Cardiac muscle cell (in vitro differentiated cells and primary cell): ENCODE results near the gene YBX3. TPM values are rescaled to one million over a fixed set of nuclear protein-coding genes. Genes with fewer than 3 reads are reported as not detected.
A peak's percentile ranks its signal among the peaks of the same experiment; 100 is the strongest.

Experiments used
- DNase-seq, 2 donors: peaks; one replicate each; pipeline versions ENCODE4 v3.0.0 to v3.0.0-alpha.2; 2010 to 2017; ENCODE audit warnings: low read depth in 1 of 2, low spot score in 1 of 2
- H3K27ac ChIP-seq: fragments of 200-600 bp; sonication (generic); 2 replicates; pipeline ENCODE4 v1.5.1; 2016
- H3K27me3 ChIP-seq: fragments of 200-600 bp; sonication (generic); 2 replicates; pipeline ENCODE4 v1.6.0; 2016; ENCODE audit warnings: control low read depth
- H3K36me3 ChIP-seq: fragments of 200-600 bp; sonication (generic); 2 replicates; pipeline ENCODE4 v1.5.1; 2016; ENCODE audit warnings: control low read depth
- H3K4me1 ChIP-seq: fragments of 200-600 bp; sonication (generic); 2 replicates; pipeline ENCODE4 v1.8.1; 2017; ENCODE audit warnings: low read depth, mild to moderate bottlenecking, mixed run types
- H3K4me3 ChIP-seq: fragments of 200-600 bp; sonication (generic); 2 replicates; pipeline ENCODE4 v1.5.1; 2016; ENCODE audit warnings: mild to moderate bottlenecking
- H3K9me3 ChIP-seq: fragments of 200-600 bp; sonication (generic); 2 replicates; pipeline ENCODE4 v1.5.1; 2017; ENCODE audit warnings: low read depth, mild to moderate bottlenecking, control low read depth
- CTCF ChIP-seq: IDR thresholded peaks from 2 replicates; pipeline ENCODE4 v1.5.1; 2012; ENCODE audit warnings: low read depth, mild to moderate bottlenecking, low read length
- polyA plus RNA-seq: library from polyadenylated mRNA; unstranded; fragments of >200 nt; fragmentation: Nextera tagmentation; extraction: Ambion mirVana; gene quantifications from 2 replicates; pipeline ENCODE4 v1.2.1, GENCODE V29; 2016
- total RNA-seq: library from RNA; depleted of rRNA; stranded (reverse); fragments of >200 nt; gene quantifications from 2 replicates; pipeline ENCODE4 v1.2.3, GENCODE V29; 2016

Gene YBX3
- total RNA-seq (142 and 173 TPM in 2 replicates), polyA plus RNA-seq (212 and 278 TPM in 2 replicates)

GRCh38 chr12:10722905-10723746 lies at the start of gene YBX3:
Gene YBX3, minus strand, starts transcription at chr12:10723323. Its CDS starts 212 bp downstream, at chr12:10723111.
- peak; percentile 90 to 93 for DNase-seq
- Histone ChIP-seq H3K27me3 (peaks cover 8% of the 10 kb centered on the region), H3K9me3 (no peaks in the 10 kb centered on the region), H3K27ac (peak within 1 kb of the TSS; percentile 89), H3K4me1 (peaks cover 27% of the 10 kb centered on the region), H3K4me3 (peak within 1 kb of the TSS; percentile 94), H3K36me3 (no peaks in the 10 kb centered on the region)
- no peak for TF ChIP-seq CTCF

GRCh38 chr12:10771132-10771733 lies 48.1 kb upstream of the YBX3 start:
- TF ChIP-seq CTCF, result peak; percentile 63
- H3K4me3 ChIP-seq, result no peak overlapping the region
- no peaks in the 10 kb centered on the region for H3K4me1 ChIP-seq
- H3K9me3 ChIP-seq, result no peaks in the 10 kb centered on the region
- H3K27ac ChIP-seq, result no peak overlapping the region
- no peaks in the 10 kb centered on the region for H3K36me3 ChIP-seq
- H3K27me3 ChIP-seq, result peaks cover 39% of the 10 kb centered on the region
- DNase-seq, result peak; percentile 21 to 64

GRCh38 chr12:10759657-10760056 lies 36.5 kb upstream of the YBX3 start:
- Histone ChIP-seq H3K4me3 (no peak overlapping the region), H3K4me1 (no peaks in the 10 kb centered on the region), H3K27me3 (peaks cover 7% of the 10 kb centered on the region), H3K9me3 (no peaks in the 10 kb centered on the region), H3K27ac (no peak overlapping the region), H3K36me3 (no peaks in the 10 kb centered on the region)
- DNase-seq, result no peak
- no peak for TF ChIP-seq CTCF

- no peaks in the 10 kb centered on the region for H3K9me3 ChIP-seq
- no peak for DNase-seq
- no peak overlapping the region for H3K27ac ChIP-seq
- peaks cover 3% of the 10 kb centered on the region for H3K27me3 ChIP-seq
- H3K4me3 ChIP-seq, result no peak overlapping the region
- H3K36me3 ChIP-seq, result no peaks in the 10 kb centered on the region
- H3K4me1 ChIP-seq, result no peaks in the 10 kb centered on the region
- TF ChIP-seq CTCF, result no peak
Measured at GRCh38 chr12:10756194-10756593, 33.1 kb upstream of the YBX3 start.

GRCh38 chr12:10753059-10753458 lies 29.9 kb upstream of the YBX3 start:
- Histone ChIP-seq H3K4me1 (no peaks in the 10 kb centered on the region), H3K36me3 (no peaks in the 10 kb centered on the region), H3K27ac (no peak overlapping the region), H3K4me3 (no peak overlapping the region), H3K27me3 (no peaks in the 10 kb centered on the region), H3K9me3 (no peaks in the 10 kb centered on the region)
- no peak for TF ChIP-seq CTCF
- DNase-seq, result peak in 1 of 2 donors; percentile 41
